ENCODE results near the gene CLEC20A.
"Not testable (repeated sequence)": the region's sequence is repeated elsewhere in the genome, so short reads cannot be mapped to it uniquely, and the experiment has no call there.

The CLEC20A gene

GRCh38 chr1:178512566-178513277 lies 16.0 kb upstream of the CLEC20A start, which contains the start of gene TEX35:
TSS of gene TEX35 (plus strand) at chr1:178513109. CDS start at chr1:178513189, 80 bp downstream.
- TF ChIP-seq Cebpa-rat (IDR thresholded peaks at IDR 0.05): no peak
- Histone ChIP-seq H3K9me3 (no peaks in the 10 kb centered on the region), H3K4me2 (no peak within 1 kb of the TSS), H4K20me1 (no peaks in the 10 kb centered on the region), H3K9ac (no peak within 1 kb of the TSS), H3K4me3 (no peak within 1 kb of the TSS), H3K27me3 (no peaks in the 10 kb centered on the region), H3K36me3 (no peaks in the 10 kb centered on the region), H3K4me1 (no peaks in the 10 kb centered on the region), H3K27ac (no peak within 1 kb of the TSS)

GRCh38 chr1:178510155-178510554 lies 13.4 kb upstream of the CLEC20A start:
- H3K4me1 ChIP-seq: peaks cover 15% of the 10 kb centered on the region
- no peak for TF ChIP-seq Cebpa-rat (IDR thresholded peaks at IDR 0.05)
- no peaks in the 10 kb centered on the region for H3K9me3 ChIP-seq
- H3K27me3 ChIP-seq: no peaks in the 10 kb centered on the region
- H3K4me3 ChIP-seq: no peak overlapping the region
- H4K20me1 ChIP-seq: no peaks in the 10 kb centered on the region
- no peaks in the 10 kb centered on the region for H3K36me3 ChIP-seq
- no peak overlapping the region for H3K9ac ChIP-seq
- no peak overlapping the region for H3K4me2 ChIP-seq
- no peak overlapping the region for H3K27ac ChIP-seq

- no peak for TF ChIP-seq Cebpa-rat (IDR thresholded peaks at IDR 0.05)
- H3K9ac ChIP-seq: no peak overlapping the region
- H3K4me1 ChIP-seq: peaks cover 15% of the 10 kb centered on the region
- H3K27me3 ChIP-seq: no peaks in the 10 kb centered on the region
- no peaks in the 10 kb centered on the region for H4K20me1 ChIP-seq
- H3K27ac ChIP-seq: no peak overlapping the region
- H3K9me3 ChIP-seq: no peaks in the 10 kb centered on the region
- H3K4me3 ChIP-seq: no peak overlapping the region
- no peak overlapping the region for H3K4me2 ChIP-seq
- no peaks in the 10 kb centered on the region for H3K36me3 ChIP-seq
Observed at GRCh38 chr1:178509414-178510007, 12.7 kb upstream of the CLEC20A start.

- Histone ChIP-seq H4K20me1 (no peaks in the 10 kb centered on the region), H3K4me3 (no peak overlapping the region), H3K4me2 (peak overlapping the region; percentile 44), H3K9me3 (no peaks in the 10 kb centered on the region), H3K9ac (no peak overlapping the region), H3K27me3 (no peaks in the 10 kb centered on the region), H3K36me3 (no peaks in the 10 kb centered on the region), H3K27ac (peak overlapping the region; percentile 37), H3K4me1 (peaks cover 15% of the 10 kb centered on the region)
- no peak for TF ChIP-seq Cebpa-rat (IDR thresholded peaks at IDR 0.05)
Observed at GRCh38 chr1:178506669-178507068, 9.9 kb upstream of the CLEC20A start.

DNA sequence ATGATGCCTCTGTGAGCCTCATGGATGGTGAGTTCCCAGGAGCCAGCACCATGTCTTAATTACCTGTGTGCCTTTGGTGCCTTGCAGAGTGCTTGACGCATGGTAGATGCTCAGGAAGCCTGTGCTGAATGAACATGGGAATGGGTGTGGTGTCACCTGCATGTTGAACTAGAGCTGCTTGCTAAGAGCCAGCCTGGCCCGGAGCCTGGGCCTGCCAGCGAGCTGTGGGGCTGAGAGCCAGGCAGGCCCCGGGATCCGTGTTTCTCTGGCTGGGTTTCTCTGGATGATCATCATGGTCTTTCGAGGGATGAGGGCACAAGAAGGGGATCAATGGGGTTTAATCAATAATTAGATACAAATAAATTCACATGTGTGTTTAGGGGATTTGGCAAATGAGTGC lies 9.4 kb upstream of the CLEC20A start:
- H3K4me1 ChIP-seq: peaks cover 15% of the 10 kb centered on the region
- no peaks in the 10 kb centered on the region for H3K9me3 ChIP-seq
- no peak for TF ChIP-seq Cebpa-rat (IDR thresholded peaks at IDR 0.05)
- H4K20me1 ChIP-seq: no peaks in the 10 kb centered on the region
- no peaks in the 10 kb centered on the region for H3K36me3 ChIP-seq
- peak overlapping the region; percentile 44 for H3K4me2 ChIP-seq
- no peaks in the 10 kb centered on the region for H3K27me3 ChIP-seq
- H3K27ac ChIP-seq: no peak overlapping the region
- H3K4me3 ChIP-seq: no peak overlapping the region
- H3K9ac ChIP-seq: no peak overlapping the region

DNA sequence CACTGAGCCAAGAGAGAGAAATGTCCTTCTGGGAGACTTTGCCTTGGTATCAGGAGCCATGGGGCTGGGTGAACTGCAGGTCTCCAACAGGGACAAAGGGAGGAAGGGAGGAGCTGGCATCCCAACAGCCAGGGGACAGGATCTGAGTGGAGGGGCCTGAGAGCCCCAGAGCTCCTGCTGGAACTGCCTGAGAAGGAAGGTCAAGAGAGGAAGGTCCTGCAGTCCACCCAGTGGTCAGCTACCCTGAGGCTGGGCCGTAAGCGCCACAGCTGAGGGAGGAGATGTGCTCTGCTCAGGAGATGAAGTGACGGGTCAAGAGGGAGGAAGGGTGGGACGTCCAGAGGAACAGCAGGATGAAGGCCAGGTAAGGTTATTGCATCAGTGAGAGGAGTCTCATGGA lies 7.5 kb upstream of the CLEC20A start:
- no peaks in the 10 kb centered on the region for H4K20me1 ChIP-seq
- H3K4me2 ChIP-seq: no peak overlapping the region
- H3K27me3 ChIP-seq: no peaks in the 10 kb centered on the region
- H3K4me3 ChIP-seq: no peak overlapping the region
- no peaks in the 10 kb centered on the region for H3K9me3 ChIP-seq
- H3K4me1 ChIP-seq: peaks cover 15% of the 10 kb centered on the region
- H3K36me3 ChIP-seq: no peaks in the 10 kb centered on the region
- no peak for TF ChIP-seq Cebpa-rat (IDR thresholded peaks at IDR 0.05)
- no peak overlapping the region for H3K9ac ChIP-seq
- no peak overlapping the region for H3K27ac ChIP-seq

DNA sequence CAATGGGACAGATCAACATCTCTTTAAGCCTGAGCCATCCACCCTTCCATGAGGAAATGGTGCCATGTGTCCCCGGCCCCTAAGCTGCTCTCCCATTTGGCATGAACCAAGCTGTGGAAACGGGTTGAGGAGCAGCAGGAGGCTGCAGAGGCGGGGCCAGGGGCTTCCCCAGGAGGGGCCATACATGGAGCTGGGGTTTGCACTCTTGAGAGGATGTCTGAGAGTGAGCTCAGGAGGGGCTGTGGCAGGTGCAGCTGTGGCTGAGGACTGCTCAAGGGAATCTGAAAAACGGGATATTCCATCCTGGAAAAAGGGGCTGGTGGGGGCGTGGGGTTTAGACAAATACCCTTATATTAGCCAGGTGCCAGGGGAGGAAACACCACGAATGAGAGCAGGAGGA lies 7.1 kb upstream of the CLEC20A start:
- no peaks in the 10 kb centered on the region for H3K36me3 ChIP-seq
- H3K9ac ChIP-seq: no peak overlapping the region
- H3K9me3 ChIP-seq: no peaks in the 10 kb centered on the region
- H3K4me3 ChIP-seq: no peak overlapping the region
- no peaks in the 10 kb centered on the region for H3K27me3 ChIP-seq
- no peak for TF ChIP-seq Cebpa-rat (IDR thresholded peaks at IDR 0.05)
- peaks cover 18% of the 10 kb centered on the region for H3K4me1 ChIP-seq
- H3K4me2 ChIP-seq: no peak overlapping the region
- no peak overlapping the region for H3K27ac ChIP-seq
- H4K20me1 ChIP-seq: no peaks in the 10 kb centered on the region

DNA sequence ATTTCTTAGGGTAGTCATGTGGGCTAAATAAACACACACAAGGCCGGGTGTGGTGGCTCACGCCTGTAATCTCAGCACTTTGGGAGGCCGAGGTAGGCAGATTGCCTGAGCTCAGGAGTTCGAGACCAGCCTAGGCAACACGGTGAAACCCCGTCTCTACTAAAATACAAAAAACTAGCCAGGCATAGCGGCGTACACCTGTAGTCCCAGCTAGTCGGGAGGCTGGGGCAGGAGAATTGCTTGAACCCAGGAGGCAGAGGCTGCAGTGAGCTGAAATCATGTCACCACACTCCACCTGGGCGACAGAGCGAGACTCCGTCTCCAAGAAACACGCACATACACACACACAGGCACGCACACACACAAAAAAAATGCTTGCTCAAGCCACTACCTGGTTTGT lies 6.6 kb upstream of the CLEC20A start:
- not testable (repeated sequence) for H3K9ac ChIP-seq, H3K9me3 ChIP-seq

DNA sequence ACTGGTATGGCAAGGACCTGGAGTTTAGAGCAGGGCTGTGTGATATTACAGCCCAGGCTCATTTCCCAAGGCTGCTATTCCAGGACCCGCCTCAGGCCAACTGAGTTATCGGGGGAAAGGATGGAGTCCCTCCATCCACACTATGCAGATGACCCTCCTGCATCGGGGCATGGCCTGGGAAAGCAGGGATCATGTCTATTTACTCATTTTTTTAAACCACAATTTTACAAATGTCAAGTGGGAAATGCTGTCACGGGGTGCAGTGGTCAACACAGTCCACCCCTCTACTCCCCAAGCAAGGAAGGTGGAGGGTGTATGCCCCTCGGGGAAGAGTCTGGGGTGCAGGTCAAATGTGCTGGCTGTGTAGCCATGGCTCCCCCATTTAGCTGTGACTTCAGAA lies 6.1 kb upstream of the CLEC20A start:
- H3K4me1 ChIP-seq: peaks cover 27% of the 10 kb centered on the region
- TF ChIP-seq Cebpa-rat (IDR thresholded peaks at IDR 0.05): no peak
- no peak overlapping the region for H3K9ac ChIP-seq

More for the DNA sequence above, 6.6 kb upstream of the CLEC20A start:
- not testable (repeated sequence) for H3K27me3 ChIP-seq, H3K27ac ChIP-seq, H3K4me2 ChIP-seq, H3K36me3 ChIP-seq, H3K4me3 ChIP-seq, H4K20me1 ChIP-seq
- peaks cover 23% of the 10 kb centered on the region for H3K4me1 ChIP-seq

GRCh38 chr1:178502330-178502714 lies 5.6 kb upstream of the CLEC20A start:
- H3K27me3 ChIP-seq: no peaks in the 10 kb centered on the region
- H3K9ac ChIP-seq: no peak overlapping the region
- H3K4me3 ChIP-seq: no peak overlapping the region
- no peaks in the 10 kb centered on the region for H4K20me1 ChIP-seq
- no peak overlapping the region for H3K4me2 ChIP-seq
- no peak overlapping the region for H3K27ac ChIP-seq
- H3K4me1 ChIP-seq: peaks cover 31% of the 10 kb centered on the region
- H3K9me3 ChIP-seq: no peaks in the 10 kb centered on the region
- TF ChIP-seq Cebpa-rat (IDR thresholded peaks at IDR 0.05): no peak
- no peaks in the 10 kb centered on the region for H3K36me3 ChIP-seq

More for the DNA sequence above, 6.1 kb upstream of the CLEC20A start:
- Histone ChIP-seq H3K27ac (no peak overlapping the region), H3K4me3 (no peak overlapping the region), H4K20me1 (no peaks in the 10 kb centered on the region), H3K27me3 (no peaks in the 10 kb centered on the region), H3K36me3 (no peaks in the 10 kb centered on the region), H3K9me3 (no peaks in the 10 kb centered on the region), H3K4me2 (no peak overlapping the region)

Data from BLaER1 (cell line).